Activated CD4-positive, alpha-beta T cell treated with anti-CD3 and anti-CD28 coated beads, Interleukin-2, amount 50 U/mL, for 4 hours (primary cell): Measurements from ENCODE around the gene EPX.

Experiments
- DNase-seq, 2 experiments: peaks; one replicate each; pipeline ENCODE4 v3.0.0-alpha.2; 2020

Gene EPX

DNA sequence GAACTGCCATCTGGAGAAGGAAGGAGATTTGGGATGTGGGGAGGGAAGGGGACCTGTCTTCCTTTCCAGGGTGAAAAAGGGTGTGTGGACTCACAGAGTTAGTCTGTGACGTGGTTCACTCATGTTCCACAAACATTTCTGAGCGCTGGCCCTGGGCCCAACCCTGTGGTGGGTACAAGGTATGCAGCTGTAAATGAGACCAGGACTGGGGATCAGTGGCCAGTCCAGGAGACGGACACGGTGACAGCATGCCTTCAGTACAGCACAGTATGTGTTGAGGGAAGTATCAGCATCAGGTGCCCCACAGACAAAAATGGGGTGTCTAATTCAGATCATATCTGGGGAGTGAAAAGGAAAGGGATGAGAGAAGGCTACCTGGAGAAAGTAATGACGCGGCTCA lies 5.5 kb upstream of the EPX start:
- DNase-seq, result no peak

DNA sequence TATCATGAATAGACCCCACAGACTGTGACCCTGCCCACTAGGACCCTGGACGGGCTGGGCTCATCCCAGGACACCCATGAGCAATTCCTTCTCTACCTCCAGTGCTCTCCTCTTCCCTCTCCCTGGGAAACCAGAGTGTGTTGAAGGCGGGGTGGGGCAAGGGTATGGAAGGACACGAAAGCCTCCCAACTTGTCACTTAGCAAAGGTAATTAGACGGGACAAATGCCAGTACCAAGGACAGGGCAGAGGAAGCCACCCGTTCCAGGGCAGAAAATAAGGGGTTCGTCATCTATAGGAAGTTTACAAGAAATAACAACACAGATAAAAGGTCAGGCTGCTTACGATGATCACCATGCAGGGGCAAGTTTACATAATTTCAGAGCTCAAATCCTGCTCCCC lies 4.9 kb upstream of the EPX start:
- no peak for DNase-seq

DNA sequence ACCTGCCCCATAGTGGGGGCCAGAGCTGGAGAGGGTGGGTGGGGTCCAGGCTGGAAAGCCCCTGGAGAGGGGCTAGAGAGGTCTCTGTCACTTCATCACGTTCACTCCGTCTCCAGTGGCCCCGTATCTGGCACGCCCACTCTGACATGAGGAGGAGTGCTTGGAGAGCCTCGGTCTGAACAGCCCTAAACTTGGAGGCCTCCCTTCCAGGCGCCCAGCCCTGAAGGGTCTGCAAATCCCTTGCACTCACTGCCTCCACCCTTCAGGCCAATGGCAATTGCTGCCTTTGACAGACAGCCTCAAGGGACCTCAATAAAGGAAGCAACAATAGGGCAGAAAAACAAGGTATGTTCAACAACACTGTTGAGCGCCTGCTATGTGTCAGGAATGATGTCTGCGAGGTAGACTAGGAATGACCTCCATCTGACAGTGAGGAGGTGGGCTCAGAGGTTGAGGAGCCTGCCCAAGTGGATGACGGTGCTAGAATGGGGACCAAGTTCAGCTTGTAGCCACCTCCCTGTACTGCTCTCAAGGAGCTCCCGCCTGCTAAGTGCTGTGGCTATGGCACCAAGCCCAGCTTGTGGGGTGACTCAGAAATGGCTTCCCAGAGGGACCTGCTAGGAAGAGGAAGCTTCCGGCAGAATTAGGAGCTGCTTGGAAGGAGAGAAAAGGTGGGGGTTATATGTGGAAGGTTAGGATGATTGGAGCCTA lies 2.9 kb upstream of the EPX start:
- no peak for DNase-seq

DNA sequence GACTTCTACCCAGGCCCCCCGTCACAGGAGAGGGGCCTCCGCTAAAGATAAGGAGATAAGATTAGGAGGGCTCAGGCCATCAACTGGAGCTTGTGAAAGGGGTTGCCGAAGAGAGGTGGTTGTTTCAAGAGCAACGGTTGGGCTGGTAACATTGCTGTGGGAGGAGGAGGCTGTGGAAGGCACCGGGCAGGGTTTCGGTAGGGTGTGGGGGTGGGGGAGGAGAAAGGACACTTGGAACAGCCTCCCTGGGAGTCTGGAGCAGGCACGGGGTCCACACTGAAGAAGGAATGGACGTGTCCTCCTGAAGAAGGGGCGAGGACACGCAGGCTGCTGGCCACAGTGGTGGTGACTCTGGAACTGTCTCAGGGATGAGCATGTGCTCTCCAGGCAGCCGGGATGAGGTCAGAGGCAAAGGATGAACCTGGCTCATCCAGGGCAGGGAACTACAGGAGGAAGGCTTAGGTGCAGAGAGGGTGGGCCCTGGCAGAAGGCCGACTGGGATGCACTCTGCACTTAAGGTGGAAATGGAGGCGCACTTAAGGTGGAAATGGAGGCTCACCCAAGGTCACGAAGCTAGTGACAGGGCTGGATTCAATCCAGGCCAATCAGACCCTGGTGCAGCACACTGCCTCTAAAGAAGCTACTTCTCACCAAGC lies 1.2 kb upstream of the EPX start:
- no peak for DNase-seq

- DNase-seq, result no peak
These were observed 1.2 kb downstream of the EPX start for GRCh38 chr17:58193641-58194255.

DNA sequence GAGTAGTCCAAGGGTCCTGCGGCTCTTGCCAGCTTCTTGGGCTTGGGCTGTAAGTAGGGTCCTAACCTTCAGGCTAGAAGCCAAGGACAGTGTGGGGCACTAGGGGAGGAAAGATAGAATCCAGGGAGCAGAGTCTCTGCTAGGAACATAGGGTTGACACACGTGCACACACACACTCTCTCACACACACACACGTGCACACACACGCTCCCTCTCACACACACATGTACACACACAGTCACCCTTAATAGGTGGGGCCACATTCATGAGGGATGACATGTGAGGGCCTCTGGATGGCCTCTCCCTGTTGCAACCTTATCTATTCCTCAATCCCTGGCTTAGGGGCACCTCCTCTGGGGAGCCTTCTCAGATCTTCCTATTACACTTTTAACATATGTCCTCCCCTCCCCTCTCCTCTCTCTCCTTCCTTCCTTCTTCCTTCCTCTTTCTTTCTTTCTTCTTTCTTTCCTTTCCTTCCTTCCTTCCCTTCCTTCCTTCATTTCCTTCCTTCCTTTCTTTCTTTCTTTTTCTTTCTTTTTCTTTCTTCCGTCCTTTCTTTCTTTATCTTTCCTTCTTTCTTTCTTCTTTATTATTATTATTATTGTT lies 3.1 kb downstream of the EPX start:
- no peak for DNase-seq

DNA sequence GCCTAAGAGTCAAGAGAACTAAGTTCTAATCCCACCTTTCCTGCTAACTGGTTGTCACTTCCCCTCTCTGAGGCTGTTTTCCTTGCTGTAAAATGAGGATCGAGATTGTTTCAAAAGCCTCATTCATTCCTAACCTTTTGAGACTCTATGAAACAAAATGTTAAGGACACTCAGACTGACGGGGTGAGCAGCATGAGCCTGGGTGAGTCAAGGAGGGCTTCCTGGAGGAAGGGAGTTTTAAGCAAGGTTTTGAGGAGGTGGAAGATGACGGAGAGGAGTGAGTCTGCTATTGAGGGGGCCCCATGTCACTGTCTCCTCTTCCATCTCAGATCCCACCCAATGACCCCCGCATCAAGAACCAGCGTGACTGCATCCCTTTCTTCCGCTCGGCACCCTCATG lies 4.1 kb downstream of the EPX start:
- no peak for DNase-seq

GRCh38 chr17:58200024-58200633 lies 7.6 kb downstream of the EPX start:
- peak; percentile 38 to 46 for DNase-seq

- DNase-seq, result no peak
These were observed 10.3 kb downstream of the EPX start for GRCh38 chr17:58202859-58203258.

DNA sequence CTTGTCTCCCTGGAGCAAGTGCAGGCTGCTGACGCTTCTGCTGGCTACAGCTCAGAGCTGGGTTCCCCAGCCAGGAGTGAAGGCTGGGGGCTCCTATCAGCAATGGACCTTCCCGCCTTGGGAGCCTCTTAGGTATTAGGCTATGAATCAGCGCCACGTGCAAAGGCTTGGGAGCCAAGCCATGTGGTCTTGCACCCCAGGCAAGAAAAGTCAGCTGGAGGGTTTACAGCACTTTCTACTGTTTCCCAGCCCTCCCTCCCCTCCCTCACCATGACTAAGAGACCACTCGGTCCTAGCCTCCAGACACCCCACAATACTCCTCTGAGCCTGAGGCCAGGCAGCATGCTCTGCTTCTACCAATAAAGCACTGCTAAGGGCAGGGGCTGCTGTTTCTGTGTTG lies 12.3 kb downstream of the EPX start:
- no peak for DNase-seq

- no peak for DNase-seq
These were observed 13.4 kb downstream of the EPX start for GRCh38 chr17:58205936-58206335.

GRCh38 chr17:58207451-58207850 lies 14.9 kb downstream of the EPX start:
- no peak for DNase-seq

GRCh38 chr17:58208344-58208743 lies 15.8 kb downstream of the EPX start:
- DNase-seq, result no peak

DNA sequence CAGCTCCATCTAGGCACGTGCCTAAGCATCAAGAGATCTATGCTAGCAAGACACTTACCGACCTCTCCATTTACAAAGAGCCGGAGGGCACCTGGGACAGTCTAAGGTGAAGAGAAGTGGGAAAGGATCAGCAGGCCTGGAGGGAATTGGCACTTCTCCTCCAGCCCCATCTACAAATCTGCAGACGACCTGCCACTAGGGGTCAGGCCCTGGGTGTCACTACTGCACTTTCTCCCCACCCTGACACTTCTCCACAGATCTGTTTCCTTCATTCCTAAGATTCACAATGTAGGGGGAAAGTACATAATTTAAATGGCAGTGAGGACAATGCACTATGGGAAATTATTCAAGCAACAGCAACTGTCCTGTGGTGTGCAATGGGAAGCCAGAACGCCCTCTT lies 18.4 kb downstream of the EPX start:
- no peak for DNase-seq

- no peak for DNase-seq
These were observed 23.2 kb downstream of the EPX start for GRCh38 chr17:58215685-58216084.

DNA sequence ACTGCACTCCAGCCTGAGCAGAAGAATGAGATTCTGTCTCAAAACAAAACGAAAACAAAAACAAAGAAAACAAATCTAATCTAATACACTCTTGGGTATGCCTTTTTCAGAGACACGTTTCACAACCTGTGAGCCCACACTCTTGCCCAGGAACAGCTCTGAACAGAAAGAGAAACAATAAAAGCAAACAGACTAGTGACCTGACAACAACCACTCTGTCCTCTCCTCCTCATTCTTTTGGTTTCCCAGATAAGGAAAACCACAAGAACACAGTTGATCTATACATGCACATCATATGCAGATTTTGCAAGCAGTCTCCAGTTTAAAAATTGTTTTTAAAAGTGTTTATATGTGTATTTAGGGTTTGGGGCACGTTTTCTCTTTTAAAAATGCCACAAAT lies 25.2 kb downstream of the EPX start:
- no peak for DNase-seq

DNA sequence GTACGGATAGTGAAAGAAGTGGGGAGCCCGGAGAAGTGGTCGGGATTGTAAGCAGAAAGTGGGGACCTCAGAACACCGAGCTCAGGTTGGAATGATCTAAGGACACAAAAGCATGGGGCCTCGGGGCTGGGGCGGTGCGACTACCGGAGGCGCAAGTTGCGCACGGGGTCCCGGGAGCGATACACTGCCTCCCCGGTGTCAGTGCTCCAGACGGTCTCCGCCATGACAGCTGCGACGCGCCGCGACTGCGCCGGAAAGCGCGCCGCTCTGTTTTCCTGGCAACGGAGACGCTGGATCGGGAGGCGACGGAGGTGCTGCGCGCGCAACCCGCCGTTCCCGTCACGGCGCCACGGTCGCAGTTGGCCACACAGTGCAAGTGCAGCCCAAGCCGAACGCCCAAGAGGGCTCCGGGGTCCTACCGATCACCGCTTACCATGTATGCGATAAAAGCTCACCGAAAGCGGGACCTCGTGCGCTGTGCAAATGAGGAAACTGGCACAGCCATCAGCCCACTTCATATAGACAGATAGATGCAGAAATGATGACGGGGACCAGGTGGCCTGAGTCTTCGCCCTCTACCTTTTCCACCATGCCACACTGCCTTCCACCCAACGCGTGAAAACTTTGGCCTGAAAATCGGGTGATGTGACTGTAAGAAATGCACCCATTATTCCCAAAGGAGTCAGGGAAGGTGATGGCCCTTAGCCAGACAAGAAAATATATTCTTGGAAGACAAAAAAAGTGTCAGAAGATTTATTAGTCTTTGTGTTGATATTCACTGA lies 26.7 kb downstream of the EPX start, which contains the start of gene MKS1:
Gene MKS1 (minus strand): TSS at position 249 of the 782 bp plus-strand sequence. CDS start 25 bp downstream, at position 224.
- DNase-seq, result peak; percentile 91 to 92

- no peak for DNase-seq
These were observed 27.3 kb downstream of the EPX start for GRCh38 chr17:58219789-58220183.

DNA sequence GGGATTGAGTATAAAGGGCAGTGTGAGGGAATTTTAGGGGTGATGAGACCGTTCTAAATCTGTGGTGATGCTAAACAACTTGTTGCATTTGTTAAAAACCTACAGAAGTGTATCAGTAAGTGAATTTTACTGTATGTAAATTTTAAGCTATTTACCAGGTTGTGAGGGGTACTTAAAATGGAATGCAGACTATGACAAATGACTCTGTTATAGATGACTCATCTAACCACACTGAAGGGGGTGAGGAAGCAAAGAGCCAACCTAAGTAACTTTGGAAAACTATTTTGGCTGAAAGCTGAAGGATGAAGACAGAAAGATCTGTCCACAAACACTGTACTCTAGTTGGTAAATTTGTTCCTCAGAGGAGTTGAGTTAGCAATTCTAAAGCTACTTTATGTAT lies 31.8 kb downstream of the EPX start:
- no peak for DNase-seq

DNA sequence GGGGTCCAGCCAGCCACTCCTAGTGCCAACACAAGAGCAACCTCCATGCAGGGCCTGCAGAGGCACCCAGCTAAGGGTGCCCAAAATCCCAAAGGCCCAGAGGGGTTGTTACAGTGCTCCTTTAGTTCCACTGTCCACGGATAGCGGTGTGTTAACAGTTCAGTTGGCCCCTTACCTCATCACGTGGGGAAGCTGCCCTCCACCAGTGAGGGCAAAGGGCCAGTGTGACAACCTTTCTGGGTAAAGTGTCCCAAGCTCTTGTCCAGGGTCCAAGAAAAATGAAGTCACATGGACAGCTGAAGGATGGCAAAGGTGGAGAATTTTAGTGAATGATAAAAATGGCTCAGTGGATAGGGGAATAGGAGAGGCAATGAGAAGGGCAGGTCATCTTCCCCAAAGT lies 35.2 kb downstream of the EPX start:
- no peak for DNase-seq

- no peak for DNase-seq
These were observed 36.2 kb downstream of the EPX start for GRCh38 chr17:58228679-58229078.

GRCh38 chr17:58229384-58229783 lies 36.9 kb downstream of the EPX start:
- DNase-seq, result no peak

DNA sequence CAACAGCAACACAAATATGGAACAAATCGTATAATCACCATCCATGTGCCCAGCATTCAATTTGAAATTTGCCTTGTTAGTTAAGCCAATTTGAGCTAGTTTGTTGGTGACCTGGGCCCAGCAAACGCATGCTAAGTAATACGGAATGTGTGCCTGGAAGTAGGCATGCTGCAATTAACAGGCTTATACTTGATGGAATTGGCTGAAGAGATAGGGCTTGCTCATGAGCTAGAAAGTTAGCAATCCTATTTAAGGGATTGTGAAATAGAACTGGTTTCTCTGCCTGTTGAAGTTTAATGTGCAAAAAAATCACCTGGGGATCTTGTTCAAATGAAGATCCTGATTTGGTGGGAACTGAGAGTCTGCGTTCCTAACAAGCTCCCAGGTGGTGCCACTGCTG lies 37.4 kb downstream of the EPX start:
- DNase-seq, result no peak
